GM18873 (cell line): ENCODE results near the gene GPBP1L1.
A peak's percentile ranks its signal among the peaks of the same experiment; 100 is the strongest.
"Not testable (repeated sequence)": the region's sequence is repeated elsewhere in the genome, so short reads cannot be mapped to it uniquely, and the experiment has no call there.

Experiments
- ATAC-seq: cut with Tn5 transposase; IDR thresholded peaks from one replicate; pipeline ENCODE4 v1.9.1; 2021; ENCODE audit warnings: mild to moderate bottlenecking, moderate library complexity, moderate number of reproducible peaks; ENCODE audit not compliant: unreplicated experiment, low FRiP score

The GPBP1L1 gene

DNA sequence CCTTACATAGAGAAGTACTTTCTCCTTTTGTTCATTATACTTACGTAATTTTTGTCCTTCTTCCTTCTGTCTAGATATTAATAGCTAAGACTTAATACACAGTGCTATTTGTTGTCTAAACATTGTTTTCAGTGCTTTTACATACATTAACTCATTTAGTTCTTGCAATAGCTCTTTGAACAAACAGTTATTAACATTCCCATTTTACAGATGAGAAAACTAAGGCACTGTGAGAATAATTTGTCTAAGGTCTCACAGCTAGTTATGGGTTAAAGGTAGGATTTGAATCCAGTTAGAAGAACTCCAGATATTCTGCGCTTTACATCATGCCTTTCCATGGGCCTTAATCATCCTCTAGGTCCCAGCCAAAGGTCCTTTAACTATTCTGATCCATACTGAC is 82.1 kb downstream of the GPBP1L1 start:
- ATAC-seq = no peak

DNA sequence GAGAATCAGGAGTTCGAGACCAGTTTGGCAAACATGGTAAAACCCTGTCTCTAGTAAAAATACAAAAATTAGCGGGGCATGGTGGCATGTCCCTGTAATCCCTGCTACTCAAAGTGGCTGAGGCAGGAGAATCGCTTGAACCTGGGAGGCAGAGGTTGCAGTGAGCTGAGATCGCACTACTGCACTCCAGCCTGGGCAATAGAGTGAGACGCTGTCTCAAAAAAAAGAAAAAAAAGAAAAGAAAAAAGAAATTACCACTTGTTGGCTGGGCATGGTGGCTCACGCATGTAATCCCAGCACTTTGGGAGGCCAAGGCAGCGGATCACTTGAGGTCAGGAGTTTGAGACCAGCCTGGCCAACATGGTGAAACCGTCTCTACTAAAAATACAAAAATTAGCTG is 89.6 kb downstream of the GPBP1L1 start:
- ATAC-seq = not testable (repeated sequence)

DNA sequence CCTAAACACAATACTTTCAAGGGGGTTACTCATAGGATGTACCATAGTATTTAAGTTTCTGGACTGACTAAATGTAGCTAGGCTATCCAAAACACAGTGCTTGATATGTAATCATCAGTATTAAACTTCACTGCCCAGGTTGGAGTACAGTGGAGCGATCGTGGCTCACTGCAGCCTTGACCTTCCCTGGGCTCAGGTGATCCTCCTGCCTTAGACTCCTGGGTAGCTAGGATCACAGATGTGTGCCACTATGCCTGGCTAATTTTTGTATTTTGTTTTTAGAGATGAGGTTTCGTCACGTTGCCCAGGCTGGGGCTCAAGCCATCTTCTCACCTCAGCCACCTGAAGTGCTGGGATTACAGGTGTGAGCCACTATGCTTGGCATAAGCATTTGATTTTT is 91.9 kb downstream of the GPBP1L1 start:
- ATAC-seq = no peak

DNA sequence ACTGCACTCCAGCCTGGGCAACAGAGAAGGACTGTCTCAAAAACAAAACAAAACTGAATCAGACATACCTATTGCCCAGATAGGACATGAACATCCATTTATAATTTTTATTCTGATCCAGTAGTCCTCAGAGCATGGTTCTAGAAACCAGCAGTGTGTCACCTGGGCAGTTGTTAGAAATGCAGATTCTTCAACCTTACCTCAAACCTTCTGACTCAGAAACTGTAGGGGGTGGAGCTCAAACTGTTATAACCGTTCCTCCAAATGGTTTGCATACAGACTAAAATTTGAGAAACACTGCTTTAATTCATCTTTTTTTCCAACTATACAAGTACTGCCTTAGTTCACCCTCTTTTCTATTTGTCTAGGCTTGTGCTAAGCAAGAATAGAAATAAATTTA is 96.5 kb downstream of the GPBP1L1 start:
- no peak for ATAC-seq

DNA sequence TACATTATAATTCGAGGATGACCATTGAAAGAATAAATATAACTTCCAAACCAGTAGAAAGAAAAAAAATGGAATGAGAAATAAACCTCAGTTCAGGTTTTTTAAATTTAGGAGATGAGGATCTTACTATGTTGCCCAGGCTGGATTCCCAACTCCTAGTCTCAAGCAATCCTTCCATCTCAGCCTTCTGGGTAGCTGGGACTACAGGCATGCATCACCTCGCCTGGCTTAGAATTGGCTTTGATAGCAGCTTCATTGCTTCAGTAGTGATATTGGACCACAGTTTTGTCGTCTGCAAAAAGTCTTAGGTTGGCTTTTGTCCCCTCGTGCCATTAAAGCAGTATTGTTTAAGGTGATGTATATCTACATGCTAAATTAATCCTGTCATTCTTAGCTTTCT is 99.6 kb downstream of the GPBP1L1 start:
- ATAC-seq = no peak

DNA sequence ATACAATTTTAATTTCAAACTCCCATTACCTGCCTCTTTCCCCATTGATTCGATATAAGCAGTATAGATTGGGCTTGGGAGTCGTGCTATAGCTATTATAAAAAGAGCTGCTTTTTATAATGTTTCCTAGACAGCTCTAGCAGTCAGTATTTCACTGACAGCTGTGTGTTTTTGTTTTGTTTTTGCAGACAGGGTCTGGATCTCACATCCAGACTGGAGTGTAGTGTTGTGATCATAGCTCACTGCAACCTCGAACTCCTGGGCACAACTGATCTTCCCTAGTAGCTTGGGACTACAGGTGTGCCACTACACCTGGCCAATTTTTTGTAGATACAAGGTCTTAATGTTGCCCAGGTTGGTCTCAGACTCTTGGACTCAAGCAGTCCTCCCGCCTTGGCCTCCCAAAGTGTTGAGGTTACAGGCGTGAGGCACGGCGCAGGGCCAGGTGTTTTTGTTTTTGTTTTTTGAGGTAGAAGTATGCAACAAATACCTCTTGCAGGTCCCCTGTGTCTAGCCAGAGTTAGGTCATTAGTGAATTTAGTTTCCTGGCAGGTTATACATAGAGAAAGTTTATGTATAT is 100.7 kb downstream of the GPBP1L1 start:
- ATAC-seq = no peak

DNA sequence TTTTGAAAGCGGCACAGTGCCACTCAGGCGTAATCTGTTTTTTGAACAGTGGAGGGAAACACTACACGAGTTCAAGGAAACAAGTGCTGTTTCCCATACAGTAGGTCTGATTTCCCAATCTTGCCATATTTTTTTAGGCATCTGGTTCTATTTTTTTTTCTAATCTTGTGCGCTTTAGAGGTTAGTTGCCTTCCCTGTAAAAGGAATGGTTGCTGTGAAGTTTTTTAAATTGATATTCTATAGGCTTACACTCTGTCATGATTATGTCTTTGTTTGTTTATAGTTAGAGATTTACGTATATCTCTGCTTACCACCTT is 101.3 kb downstream of the GPBP1L1 start:
- ATAC-seq = no peak

DNA sequence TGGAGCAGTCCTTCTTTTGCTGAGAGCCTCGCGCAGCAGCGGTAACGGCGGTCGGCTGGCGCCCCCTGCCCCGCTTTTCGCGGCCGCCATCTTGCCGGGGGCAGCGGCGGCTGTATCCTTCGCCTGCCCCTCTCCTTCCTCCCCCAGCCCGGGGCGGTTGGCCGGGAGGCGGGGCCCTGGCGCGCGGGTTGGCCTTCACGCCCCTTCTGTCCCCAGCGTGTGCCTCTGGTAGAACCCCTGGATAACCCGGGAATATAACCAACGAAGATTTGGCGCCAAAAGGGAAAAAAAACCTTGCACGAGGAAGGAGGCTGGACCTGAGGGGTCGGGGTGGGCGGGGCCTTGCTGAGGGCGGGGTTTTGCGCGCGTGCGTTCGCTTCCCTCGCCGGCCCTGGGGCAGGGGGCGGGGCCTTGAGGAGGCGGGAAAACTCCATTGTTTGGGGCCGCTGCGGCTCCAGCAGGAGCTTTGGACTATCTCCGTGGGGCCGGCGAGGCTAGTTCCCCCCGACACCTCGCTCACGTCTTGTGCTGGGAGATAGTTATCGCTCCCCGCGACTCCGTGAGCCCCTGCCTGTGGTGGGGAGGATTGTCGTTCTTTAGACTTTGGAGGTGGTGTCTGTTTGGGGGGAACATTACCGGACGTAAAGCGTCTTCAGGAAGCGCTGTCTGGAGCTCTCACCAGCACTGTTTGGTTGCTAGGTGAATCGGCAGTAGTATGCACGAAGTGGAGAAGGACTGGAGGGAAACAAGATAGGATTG is 101.8 kb downstream of the GPBP1L1 start:
- ATAC-seq = peak; percentile 16

DNA sequence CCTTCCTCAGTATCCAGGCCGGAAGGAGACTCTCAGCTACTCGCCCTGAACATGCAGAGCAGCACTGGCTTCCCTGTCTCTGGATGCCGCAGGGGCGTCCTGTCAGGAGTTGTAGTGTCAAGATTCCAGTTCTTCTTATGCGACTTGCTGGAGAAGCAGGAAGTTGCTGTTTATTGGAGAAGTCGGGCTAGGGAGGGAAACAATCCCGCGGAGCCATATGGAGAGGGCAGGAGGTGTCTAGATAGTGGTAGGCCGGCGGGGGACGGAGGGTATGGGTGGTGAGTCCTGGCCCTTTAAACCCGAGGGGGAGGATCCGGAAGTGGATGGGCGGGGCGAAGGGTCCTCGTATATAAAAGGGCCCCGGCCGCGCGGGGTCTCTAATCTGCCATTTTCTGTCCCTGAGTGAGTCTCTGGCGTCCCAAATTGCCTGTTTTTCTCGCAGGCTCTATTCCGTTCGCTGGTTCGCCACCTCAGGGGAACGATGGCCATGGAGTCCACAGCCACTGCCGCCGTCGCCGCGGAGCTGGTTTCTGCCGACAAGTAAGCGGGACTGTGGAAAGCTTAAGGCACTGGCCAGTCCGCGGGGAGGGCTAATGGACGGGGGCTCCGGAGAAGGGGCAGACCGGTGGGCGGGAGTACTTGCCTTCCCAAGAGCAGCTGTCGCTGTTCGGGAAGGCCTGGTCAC is 102.5 kb downstream of the GPBP1L1 start, which contains the start of gene NASP:
NASP (plus strand) TSS at position 376 of the 685 bp plus-strand sequence; CDS start at position 482, 106 bp downstream.
- peak; percentile 31 for ATAC-seq

DNA sequence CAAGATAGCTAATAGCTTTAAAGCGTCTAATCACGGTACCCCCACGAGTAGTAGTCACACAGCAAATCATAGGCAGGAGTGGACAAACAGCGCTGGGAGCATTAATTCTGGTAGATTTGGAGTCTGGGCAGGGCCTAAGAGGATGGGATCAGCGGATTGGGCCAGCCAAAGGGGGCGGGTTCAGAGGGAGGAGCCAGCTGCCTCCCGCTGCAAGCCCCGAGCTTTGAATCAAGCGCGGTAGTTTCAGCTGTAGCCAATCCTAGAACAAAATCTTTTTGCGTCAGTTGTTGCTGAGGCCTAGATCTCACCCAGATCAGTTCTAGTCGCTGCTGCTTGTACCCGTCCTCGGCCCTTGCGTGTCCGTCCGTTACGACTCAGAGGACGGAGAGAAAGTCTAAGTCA is 103.1 kb downstream of the GPBP1L1 start:
- peak; percentile 77 for ATAC-seq
